Fibroblast of lung (primary cell): Measurements from ENCODE around the gene CACNA1A.

ENCODE experiments used
- CTCF ChIP-seq, 2 donors: IDR thresholded peaks in 1 of 2; conservative IDR thresholded peaks in 1 of 2; 1 replicate in 1 of 2; 2 replicates in 1 of 2; pipeline ENCODE4 v1.5.1; 2011 to 2012; ENCODE audit warnings: low read length in 2 of 2, control low read depth in 1 of 2, inconsistent platforms in 1 of 2, low read depth in 1 of 2, mild to moderate bottlenecking in 1 of 2
- EZH2 ChIP-seq: IDR thresholded peaks from 2 replicates; pipeline ENCODE4 v1.5.1; 2012; ENCODE audit warnings: low read length, control low read depth, mild to moderate bottlenecking; ENCODE audit errors: missing control alignments

- TF ChIP-seq CTCF (conservative IDR thresholded peaks at IDR 0.05 in 1 of 2, IDR thresholded peaks at IDR 0.05 in 1 of 2; ENCODE audit: low read depth in 1 of 2, low read length in 2 of 2) (no peak), EZH2 (no peak)
These were observed 44.7 kb downstream of the CACNA1A start for GRCh38 chr19:13461536-13461935.
